Astrocyte (in vitro differentiated cells and primary cell): ENCODE results near the gene MANEA. TPM values are rescaled to one million over a fixed set of nuclear protein-coding genes. Genes with fewer than 3 reads are reported as not detected.

Experiments used
- DNase-seq: peaks from one replicate; pipeline ENCODE4 v3.0.0-alpha.2; 2010; ENCODE audit warnings: low read depth
- FAIRE-seq: peaks from 2 replicates; lab custom pipeline; 2011; peaks lifted over from hg19 to GRCh38; lab: Jason Lieb, UNC
- H2AFZ ChIP-seq: 2 replicates; pipeline ENCODE4 v1.6.0; 2012; ENCODE audit warnings: low read depth, low read length, inconsistent platforms
- H3K27ac ChIP-seq: 2 replicates; pipeline ENCODE4 v1.5.1; 2011; ENCODE audit warnings: low read depth, low read length, inconsistent platforms
- H3K27me3 ChIP-seq: 2 replicates; pipeline ENCODE4 v1.6.0; 2011; ENCODE audit warnings: low read length, inconsistent platforms; ENCODE audit not compliant: insufficient read depth
- H3K36me3 ChIP-seq: 2 replicates; pipeline ENCODE4 v1.5.1; 2011; ENCODE audit warnings: low read length, inconsistent platforms; ENCODE audit not compliant: insufficient read depth
- H3K4me1 ChIP-seq: 2 replicates; pipeline ENCODE4 v1.5.1; 2011; ENCODE audit warnings: low read length, inconsistent platforms; ENCODE audit not compliant: insufficient read depth
- H3K4me2 ChIP-seq: 2 replicates; pipeline ENCODE4 v1.6.0; 2012; ENCODE audit warnings: low read length, inconsistent platforms
- H3K4me3 ChIP-seq: 2 replicates; pipeline ENCODE4 v1.5.1; 2011; ENCODE audit warnings: low read depth, mild to moderate bottlenecking, low read length, inconsistent platforms; ENCODE audit not compliant: insufficient read depth
- H3K79me2 ChIP-seq: 2 replicates; pipeline ENCODE4 v1.6.0; 2012; ENCODE audit warnings: mild to moderate bottlenecking, low read length, inconsistent platforms; ENCODE audit not compliant: insufficient read depth
- H3K9ac ChIP-seq: 2 replicates; pipeline ENCODE4 v1.6.0; 2012; ENCODE audit warnings: mild to moderate bottlenecking, low read length, inconsistent platforms
- H3K9me3 ChIP-seq: 2 replicates; pipeline ENCODE4 v1.5.1; 2012; ENCODE audit warnings: low read depth, mild to moderate bottlenecking, low read length, inconsistent platforms; ENCODE audit not compliant: insufficient read depth
- H4K20me1 ChIP-seq: 2 replicates; pipeline ENCODE4 v1.6.0; 2012; ENCODE audit warnings: low read length, inconsistent platforms; ENCODE audit not compliant: insufficient read depth
- H3K27ac Mint-ChIP-seq: one replicate; pipeline ENCODE4 v1.8.0; 2021; ENCODE audit warnings: mild to moderate bottlenecking, mixed read lengths; ENCODE audit not compliant: unreplicated experiment
- H3K27me3 Mint-ChIP-seq: one replicate; pipeline ENCODE4 v1.8.0; 2021; ENCODE audit warnings: low read depth, mixed read lengths; ENCODE audit not compliant: unreplicated experiment
- H3K36me3 Mint-ChIP-seq: one replicate; pipeline ENCODE4 v1.8.0; 2021; ENCODE audit warnings: low read depth, mixed read lengths; ENCODE audit not compliant: unreplicated experiment
- H3K4me1 Mint-ChIP-seq: one replicate; pipeline ENCODE4 v1.8.0; 2021; ENCODE audit warnings: low read depth, mixed read lengths; ENCODE audit not compliant: unreplicated experiment
- H3K4me3 Mint-ChIP-seq: one replicate; pipeline ENCODE4 v1.8.0; 2021; ENCODE audit warnings: mild to moderate bottlenecking, moderate library complexity, mixed read lengths; ENCODE audit not compliant: unreplicated experiment
- H3K9me3 Mint-ChIP-seq: one replicate; pipeline ENCODE4 v1.8.0; 2021; ENCODE audit warnings: mild to moderate bottlenecking, mixed read lengths; ENCODE audit not compliant: unreplicated experiment
- EZH2 ChIP-seq: IDR thresholded peaks from 2 replicates; pipeline ENCODE4 v1.6.1; 2012; ENCODE audit warnings: mild to moderate bottlenecking, low read length, inconsistent platforms; ENCODE audit not compliant: insufficient read depth
- total RNA-seq: library from RNA; stranded (reverse); gene quantifications from 2 replicates; pipeline ENCODE4 v1.2.1, GENCODE V29; 2021
- TF ChIP-seq, protein P1 (sequence below): IDR thresholded peaks from 2 replicates; pipeline ENCODE4 v1.5.1; 2011; ENCODE audit warnings: low read depth, mild to moderate bottlenecking, inconsistent platforms, low read length, moderate library complexity; ENCODE audit not compliant: insufficient read depth

The MANEA gene
- total RNA-seq, 1 donor from 2014 or later: 12.4 TPM

DNA sequence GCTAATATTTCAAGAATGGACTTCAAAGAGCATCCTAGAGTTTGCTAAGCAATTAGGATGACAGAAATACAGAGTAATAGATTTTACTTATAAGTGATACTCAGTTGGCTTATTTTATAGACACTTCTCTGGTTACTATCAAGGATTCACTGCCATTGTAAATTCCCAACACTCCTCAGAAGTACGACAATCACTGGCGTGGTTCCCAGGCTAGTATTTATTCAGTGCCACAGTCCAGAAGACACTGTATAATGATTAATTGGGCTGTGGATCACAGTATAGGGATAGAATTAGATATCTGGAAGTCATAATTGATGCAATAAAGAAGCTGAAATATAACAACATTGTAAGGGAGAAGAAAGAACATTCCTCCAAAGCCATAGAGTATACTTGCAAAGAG is 15.7 kb downstream of the MANEA start:
- H3K36me3 Mint-ChIP-seq: no peaks in the 10 kb centered on the region

DNA sequence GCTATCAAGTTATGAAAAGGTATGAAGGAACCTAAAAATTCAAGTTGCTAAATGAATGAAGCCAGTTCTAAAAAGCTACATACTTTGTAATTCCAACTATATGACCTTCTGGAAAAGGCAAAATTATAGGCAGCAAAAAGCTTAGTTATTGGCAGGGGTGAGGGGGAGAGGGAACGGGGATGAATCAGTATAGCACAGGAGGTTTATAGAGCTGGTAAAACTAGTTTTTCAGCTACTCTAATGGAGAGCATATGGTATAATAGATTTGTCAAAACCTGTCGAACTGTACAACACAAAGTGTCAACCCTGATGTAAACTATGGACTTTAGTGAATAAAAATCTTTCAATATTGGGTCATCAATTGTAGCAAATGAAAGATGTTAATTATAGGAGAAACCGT is 18.7 kb downstream of the MANEA start:
- H3K27me3 Mint-ChIP-seq: no peaks in the 10 kb centered on the region
- TF ChIP-seq, protein P1, sequence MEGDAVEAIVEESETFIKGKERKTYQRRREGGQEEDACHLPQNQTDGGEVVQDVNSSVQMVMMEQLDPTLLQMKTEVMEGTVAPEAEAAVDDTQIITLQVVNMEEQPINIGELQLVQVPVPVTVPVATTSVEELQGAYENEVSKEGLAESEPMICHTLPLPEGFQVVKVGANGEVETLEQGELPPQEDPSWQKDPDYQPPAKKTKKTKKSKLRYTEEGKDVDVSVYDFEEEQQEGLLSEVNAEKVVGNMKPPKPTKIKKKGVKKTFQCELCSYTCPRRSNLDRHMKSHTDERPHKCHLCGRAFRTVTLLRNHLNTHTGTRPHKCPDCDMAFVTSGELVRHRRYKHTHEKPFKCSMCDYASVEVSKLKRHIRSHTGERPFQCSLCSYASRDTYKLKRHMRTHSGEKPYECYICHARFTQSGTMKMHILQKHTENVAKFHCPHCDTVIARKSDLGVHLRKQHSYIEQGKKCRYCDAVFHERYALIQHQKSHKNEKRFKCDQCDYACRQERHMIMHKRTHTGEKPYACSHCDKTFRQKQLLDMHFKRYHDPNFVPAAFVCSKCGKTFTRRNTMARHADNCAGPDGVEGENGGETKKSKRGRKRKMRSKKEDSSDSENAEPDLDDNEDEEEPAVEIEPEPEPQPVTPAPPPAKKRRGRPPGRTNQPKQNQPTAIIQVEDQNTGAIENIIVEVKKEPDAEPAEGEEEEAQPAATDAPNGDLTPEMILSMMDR: no peak
- TF ChIP-seq EZH2: no peak
- H3K27ac Mint-ChIP-seq: no peak overlapping the region
- Histone ChIP-seq H3K27ac (no peak overlapping the region), H3K4me3 (no peak overlapping the region), H3K4me2 (no peak overlapping the region), H3K79me2 (no peaks in the 10 kb centered on the region), H4K20me1 (no peaks in the 10 kb centered on the region), H2AFZ (no peak overlapping the region), H3K4me1 (no peaks in the 10 kb centered on the region), H3K9ac (no peak overlapping the region), H3K9me3 (no peaks in the 10 kb centered on the region), H3K36me3 (no peaks in the 10 kb centered on the region), H3K27me3 (no peaks in the 10 kb centered on the region)
- no peaks in the 10 kb centered on the region for H3K4me1 Mint-ChIP-seq
- no peaks in the 10 kb centered on the region for H3K36me3 Mint-ChIP-seq
- H3K9me3 Mint-ChIP-seq: no peaks in the 10 kb centered on the region
- no peak for DNase-seq
- H3K4me3 Mint-ChIP-seq: no peak overlapping the region
- no peak for FAIRE-seq

More for the DNA sequence above, 15.7 kb downstream of the MANEA start:
- Histone ChIP-seq H4K20me1 (no peaks in the 10 kb centered on the region), H3K4me1 (no peaks in the 10 kb centered on the region), H3K9me3 (no peaks in the 10 kb centered on the region), H3K79me2 (peaks cover 3% of the 10 kb centered on the region), H3K27ac (no peak overlapping the region), H3K27me3 (no peaks in the 10 kb centered on the region), H2AFZ (no peak overlapping the region), H3K4me2 (no peak overlapping the region), H3K36me3 (no peaks in the 10 kb centered on the region), H3K4me3 (no peak overlapping the region), H3K9ac (no peak overlapping the region)
- Mint-ChIP-seq H3K27me3 (no peaks in the 10 kb centered on the region), H3K27ac (no peak overlapping the region), H3K9me3 (no peaks in the 10 kb centered on the region), H3K4me1 (no peaks in the 10 kb centered on the region), H3K4me3 (no peak overlapping the region)
- FAIRE-seq (no peak), DNase-seq (no peak)
- TF ChIP-seq, protein P1: no peak
- TF ChIP-seq EZH2: no peak

DNA sequence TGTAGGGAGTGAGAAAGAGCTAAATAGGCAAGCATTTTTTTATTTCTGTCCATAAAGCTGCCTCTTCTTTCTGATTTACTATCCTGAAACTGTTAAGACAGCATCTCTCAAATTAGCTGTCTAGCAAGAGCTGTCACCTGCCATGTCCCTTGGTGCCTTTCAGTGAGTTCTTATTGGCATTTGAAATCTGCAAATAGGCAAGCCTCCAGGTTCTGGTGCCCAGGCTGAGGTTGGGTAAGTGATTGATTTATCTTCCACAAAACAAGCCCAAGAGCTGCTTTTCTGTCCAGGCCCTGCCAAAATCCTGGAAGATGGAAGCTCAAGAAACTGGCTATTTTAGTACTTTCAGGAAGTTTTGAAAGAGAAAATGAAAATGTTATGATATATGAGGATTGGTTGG is 22.4 kb downstream of the MANEA start:
- H3K27ac ChIP-seq: no peak overlapping the region
- no peaks in the 10 kb centered on the region for H4K20me1 ChIP-seq
- DNase-seq (no peak), FAIRE-seq (no peak)
- no peaks in the 10 kb centered on the region for H3K79me2 ChIP-seq
- no peak overlapping the region for H3K4me3 ChIP-seq
- Mint-ChIP-seq H3K36me3 (no peaks in the 10 kb centered on the region), H3K27ac (no peak overlapping the region), H3K9me3 (no peaks in the 10 kb centered on the region), H3K27me3 (no peaks in the 10 kb centered on the region), H3K4me1 (no peaks in the 10 kb centered on the region), H3K4me3 (no peak overlapping the region)
- H3K9me3 ChIP-seq: no peaks in the 10 kb centered on the region
- TF ChIP-seq EZH2: no peak
- TF ChIP-seq, protein P1: no peak
- H2AFZ ChIP-seq: no peak overlapping the region
- no peaks in the 10 kb centered on the region for H3K27me3 ChIP-seq
- no peaks in the 10 kb centered on the region for H3K4me1 ChIP-seq
- no peak overlapping the region for H3K4me2 ChIP-seq
- H3K9ac ChIP-seq: no peak overlapping the region
- H3K36me3 ChIP-seq: no peaks in the 10 kb centered on the region
